Left lobe of liver (tissue), 2 donors: ENCODE measurements around the gene TST. TPM values are rescaled to one million over a fixed set of nuclear protein-coding genes. Genes with fewer than 3 reads are reported as not detected.
"Not testable (repeated sequence)": the region's sequence is repeated elsewhere in the genome, so short reads cannot be mapped to it uniquely, and the experiment has no call there.

Experiments used
- ATAC-seq: fragments of 200-7000 bp; cut with Tn5 transposase; one replicate; pipeline ENCODE4 v1.9.1; 2020; ENCODE audit warnings: mild to moderate bottlenecking, moderate library complexity
- DNase-seq: peaks from one replicate; pipeline ENCODE4 v3.0.0-alpha.2; 2020; ENCODE audit warnings: low spot score
- total RNA-seq: library from RNA; stranded (reverse); gene quantifications from one replicate; pipeline ENCODE4 v1.2.1, GENCODE V29; 2021
- donor health status: DM: no; HTN: no; CAD: no; lungs with moderate emphysema.
- donor health status: DM: no; HTN: yes; CAD: no.

The TST gene
- total RNA-seq, 1 donor from 2014 or later = 349 TPM

GRCh38 chr22:36989012-36989411 lies 30.2 kb downstream of the TST start:
- not testable (repeated sequence) for ATAC-seq, DNase-seq

DNA sequence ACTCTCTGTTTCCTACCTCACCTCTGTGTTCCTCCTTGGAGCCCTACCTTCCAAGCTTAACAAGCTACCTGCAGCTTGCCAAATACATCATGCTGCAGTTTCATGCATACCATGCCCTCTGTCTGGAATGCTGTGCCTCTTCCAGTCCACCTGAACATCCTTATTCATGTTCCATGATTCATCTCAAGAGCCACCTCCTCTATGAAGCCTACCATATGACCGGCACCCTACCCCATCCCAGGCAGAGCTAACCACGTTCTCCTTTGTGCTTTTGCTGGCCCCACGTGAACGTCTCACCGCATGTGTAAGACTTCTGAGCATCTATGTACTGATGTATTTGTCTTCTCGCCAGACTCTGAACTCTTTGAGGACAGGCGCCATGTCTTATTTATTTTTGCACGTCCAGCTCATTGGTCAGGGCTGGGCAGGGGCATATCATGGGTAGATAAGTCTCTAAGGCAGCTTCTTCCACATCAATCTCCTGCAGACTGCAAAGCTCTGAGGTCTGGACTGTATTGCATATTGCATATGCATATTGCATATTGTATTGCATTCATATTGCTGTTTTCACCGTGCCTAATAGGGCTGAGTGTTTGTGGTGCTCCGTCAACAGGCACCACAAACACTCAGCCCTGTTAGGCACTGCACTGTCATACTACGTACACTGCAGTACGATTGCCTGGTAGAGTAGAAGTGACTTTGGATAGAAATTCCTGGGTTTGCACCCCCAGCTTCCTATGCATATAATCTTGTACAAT lies 31.0 kb downstream of the TST start:
- DNase-seq (no peak), ATAC-seq (no peak)

GRCh38 chr22:36986242-36986821 lies 32.9 kb downstream of the TST start:
- no peak for DNase-seq
- ATAC-seq = peak; percentile 61

GRCh38 chr22:36985211-36985889 lies 33.9 kb downstream of the TST start:
- DNase-seq (no peak), ATAC-seq (no peak)

GRCh38 chr22:36982136-36982535 lies 37.1 kb downstream of the TST start:
- no peak for DNase-seq
- no peak for ATAC-seq

DNA sequence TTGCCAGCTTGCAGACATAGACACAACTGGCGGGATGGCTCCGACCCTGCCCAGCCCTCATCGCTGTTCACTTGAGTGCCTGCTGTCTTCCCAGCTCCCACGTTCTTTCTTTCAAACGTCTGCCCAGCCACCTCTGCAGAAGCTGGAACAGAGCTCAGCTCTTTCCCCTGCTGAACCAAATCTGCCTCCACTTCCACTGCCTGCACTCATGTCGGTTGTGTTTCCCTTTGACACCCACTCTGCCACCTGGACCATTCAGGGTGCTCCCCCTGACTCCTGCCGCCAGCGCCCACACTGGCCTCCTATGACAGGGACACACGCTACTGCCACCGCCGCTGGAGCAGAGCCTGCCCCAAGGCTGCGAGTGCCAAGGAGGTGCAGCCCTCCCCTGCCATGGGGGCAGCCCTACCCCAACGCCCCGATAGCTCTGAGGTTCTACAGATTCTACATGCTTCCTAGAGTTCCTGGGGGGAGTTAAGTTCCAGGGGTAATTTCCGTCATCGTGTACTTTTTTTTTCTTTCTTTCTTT lies 37.9 kb downstream of the TST start:
- DNase-seq (no peak), ATAC-seq (no peak)

DNA sequence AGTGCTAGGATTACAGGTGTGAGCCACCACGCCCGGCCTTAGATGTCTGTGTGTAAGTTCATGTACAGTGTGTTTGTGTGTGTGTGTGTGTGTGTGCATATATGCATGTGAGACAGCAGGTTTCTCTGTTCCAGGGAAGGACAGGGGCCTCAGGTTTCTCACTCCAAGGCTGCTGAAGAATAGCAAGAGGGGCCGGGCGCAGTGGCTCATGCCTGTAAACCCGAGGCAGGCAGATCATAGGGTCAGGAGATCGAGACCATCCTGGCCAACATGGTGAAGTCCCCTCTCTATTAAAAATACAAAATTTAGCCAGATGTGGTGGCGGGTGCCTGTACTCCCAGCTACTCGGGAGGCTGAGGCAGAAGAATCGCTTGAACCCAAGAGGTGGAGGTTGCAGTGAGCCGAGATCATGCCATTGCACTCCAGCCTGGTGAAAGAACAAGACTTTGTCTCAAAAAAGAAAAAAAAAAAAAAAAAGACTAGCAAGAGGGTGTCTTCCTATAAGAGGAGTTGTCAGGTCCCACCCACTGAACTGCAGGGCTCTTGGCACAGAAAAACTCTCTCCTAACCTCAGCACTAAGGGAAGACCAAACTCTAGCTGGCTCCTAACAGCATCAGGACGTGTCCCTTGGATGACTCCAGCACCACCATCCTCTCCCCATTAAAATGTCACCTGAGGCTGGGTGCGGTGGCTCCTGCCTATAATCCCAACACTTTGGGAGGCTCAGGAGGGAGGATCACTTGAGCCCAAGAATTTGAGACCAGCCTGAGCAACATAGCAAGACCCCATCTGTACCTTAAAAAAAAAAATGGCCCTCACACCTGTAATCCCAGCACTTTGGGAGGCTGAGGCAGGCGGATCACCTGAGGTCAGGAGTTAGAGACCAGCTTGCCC lies 40.0 kb downstream of the TST start:
- ATAC-seq (no peak), DNase-seq (no peak)

DNA sequence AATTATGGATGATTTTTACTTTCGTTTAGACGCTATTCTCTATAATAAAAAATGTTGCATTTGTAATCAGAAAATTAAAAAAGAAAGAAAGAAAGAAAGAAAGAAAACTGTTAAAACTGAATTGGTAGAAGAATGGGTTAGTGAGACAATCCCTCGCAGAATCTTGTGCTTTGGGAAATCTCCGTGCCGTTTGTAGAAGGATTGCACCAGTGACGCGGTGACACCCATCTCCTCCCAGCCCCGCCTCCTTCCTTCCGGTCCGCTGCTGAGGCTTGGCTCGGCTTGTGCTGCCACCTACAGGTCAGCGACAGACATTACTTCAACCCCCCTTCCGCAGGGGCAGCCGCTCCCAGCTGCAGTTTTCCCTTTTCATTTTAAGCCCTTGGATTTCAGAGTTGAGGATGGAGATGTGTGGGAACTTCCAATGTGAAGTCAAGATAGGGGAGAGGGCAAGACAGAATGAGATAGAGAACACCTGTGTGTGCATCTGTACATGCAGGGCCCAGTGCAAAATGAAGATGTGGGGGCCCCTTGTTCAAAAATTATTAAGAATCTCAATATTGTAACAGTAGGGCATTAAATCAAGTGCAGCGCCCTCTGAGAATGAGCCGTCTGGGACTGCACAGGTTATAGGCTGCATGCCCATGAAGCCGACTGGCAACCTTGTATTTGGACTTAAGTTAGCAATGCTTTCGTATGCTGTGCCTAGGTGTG lies 41.1 kb downstream of the TST start:
- ATAC-seq (peak; percentile 100), DNase-seq (peak; percentile 89)

- ATAC-seq (peak; percentile 61), DNase-seq (peak; percentile 63)
Observed at GRCh38 chr22:36977401-36977861, 41.8 kb downstream of the TST start.

DNA sequence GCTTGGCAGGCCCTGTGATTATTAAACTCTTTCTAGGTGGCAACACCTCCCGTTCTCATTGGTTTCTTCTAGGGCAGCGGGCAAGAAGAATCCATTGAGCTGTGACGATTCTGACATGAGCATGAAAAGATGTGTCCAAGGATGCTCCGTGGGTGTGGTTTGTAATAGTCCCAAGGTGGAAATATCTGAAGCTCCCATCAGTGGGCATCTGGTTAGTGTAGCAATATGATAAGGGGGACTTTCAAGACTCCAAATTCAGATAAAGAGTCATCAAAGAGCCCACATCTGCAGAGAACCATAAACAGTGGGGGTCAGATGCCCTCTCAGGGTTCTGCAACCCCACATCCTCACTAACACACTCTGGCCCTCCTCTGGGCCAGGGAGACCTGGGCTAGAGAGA lies 42.6 kb downstream of the TST start:
- no peak for DNase-seq
- ATAC-seq = no peak

DNA sequence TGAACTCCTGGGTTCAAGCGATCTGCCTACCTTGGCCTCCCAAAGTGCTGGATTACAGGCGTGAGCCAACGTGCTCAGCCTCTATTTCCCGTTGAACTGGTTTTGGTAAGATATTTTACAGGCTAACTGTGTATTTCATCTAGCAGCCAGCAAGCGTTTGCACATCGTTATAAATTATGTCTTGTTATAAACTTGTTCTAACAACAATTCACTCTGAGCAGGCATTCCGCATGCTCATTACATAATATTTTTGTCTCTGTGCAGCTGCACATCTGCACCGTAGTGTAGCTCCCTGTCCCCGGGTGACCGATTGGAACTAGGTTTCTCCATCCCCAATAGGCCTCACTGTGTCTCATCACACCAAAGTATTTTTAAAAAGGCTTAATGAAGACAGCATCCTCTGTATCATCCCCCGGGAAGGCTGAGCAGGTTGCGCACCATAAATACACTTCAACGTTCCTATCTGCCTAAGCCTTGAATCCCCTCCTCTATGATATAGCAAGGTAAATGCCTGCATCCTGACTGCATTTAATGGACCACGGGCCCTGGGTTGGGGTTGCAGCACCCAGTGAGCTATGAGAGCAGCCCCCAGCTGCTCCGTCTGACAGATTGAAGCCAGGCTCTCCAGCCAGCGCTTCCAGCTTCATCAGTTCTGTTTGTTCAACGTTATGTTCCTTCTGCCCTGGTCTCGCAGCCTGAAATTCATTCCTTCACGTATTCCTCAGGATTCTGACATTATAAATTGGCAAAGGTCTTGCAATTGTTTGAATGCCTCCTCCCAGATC lies 47.7 kb downstream of the TST start:
- ATAC-seq = no peak

GRCh38 chr22:36968249-36968964 lies 50.8 kb downstream of the TST start:
- no peak for DNase-seq
- ATAC-seq = no peak

More for the DNA sequence above, 47.7 kb downstream of the TST start:
- no peak for DNase-seq

- ATAC-seq (no peak), DNase-seq (no peak)
Observed at GRCh38 chr22:36966851-36967540, 52.3 kb downstream of the TST start.

DNA sequence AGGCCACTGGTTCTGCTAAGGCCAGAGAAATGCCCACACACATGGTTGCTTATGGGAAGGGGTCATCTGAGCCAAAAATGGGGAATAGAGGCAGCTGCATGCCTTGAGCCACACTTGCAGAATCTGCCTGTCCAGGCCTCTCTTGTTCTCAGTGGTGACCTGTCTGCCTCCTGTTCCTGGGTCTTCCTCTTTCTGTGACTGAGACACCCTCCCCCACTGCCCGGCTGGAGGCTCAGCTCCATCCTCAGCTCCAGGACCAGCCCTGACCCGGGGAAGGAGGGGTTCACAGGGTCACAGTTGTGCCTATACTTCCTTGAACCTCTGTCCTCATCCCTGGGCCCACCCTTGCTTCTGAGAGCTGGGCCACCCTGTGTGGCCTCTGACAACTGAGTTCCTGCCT lies 53.6 kb downstream of the TST start:
- DNase-seq (no peak), ATAC-seq (no peak)

GRCh38 chr22:36964106-36964505 lies 55.1 kb downstream of the TST start:
- DNase-seq = peak; percentile 24

DNA sequence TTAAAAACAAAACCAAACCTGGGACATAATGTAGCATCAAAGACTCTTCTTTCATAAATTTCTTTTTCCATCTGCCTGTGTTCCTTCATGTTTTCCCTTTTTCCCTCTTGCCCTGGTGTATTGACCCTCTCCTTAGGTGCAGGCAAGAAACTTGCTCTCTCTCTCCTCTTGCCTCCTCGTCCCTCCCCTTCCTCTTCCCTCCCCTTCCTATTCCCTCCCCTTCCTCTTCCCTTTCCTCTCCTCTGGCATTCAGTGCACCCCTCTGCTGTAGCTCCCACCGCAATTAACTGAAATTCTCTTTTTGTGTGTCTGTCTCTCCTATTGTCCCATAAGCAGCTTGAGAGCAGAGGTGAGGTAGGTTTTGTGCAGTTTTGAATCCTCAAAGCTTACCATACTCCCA lies 55.9 kb downstream of the TST start:
- DNase-seq = no peak
- ATAC-seq = no peak

More at GRCh38 chr22:36964106-36964505, 55.1 kb downstream of the TST start:
- ATAC-seq = no peak

GRCh38 chr22:36961626-36962025 lies 57.6 kb downstream of the TST start:
- no peak for DNase-seq
- no peak for ATAC-seq
